Loucy (cell line): ENCODE measurements around the gene PPFIA4.

ENCODE experiments used
- H2AFZ ChIP-seq: fragments of 200-600 bp; sonication (generic); 2 replicates; pipeline ENCODE4 v1.6.0; 2016; ENCODE audit warnings: antibody characterized with exemption, mild to moderate bottlenecking, low read length, moderate library complexity
- H3F3A ChIP-seq: fragments of 200-600 bp; 2 replicates; pipeline ENCODE4 v1.6.0; 2016; ENCODE audit warnings: antibody characterized with exemption, low read depth, mild to moderate bottlenecking
- H3K27me3 ChIP-seq: fragments of 200-600 bp; sonication (generic); 2 replicates; pipeline ENCODE4 v1.6.1; 2014; ENCODE audit warnings: low read length, mild to moderate bottlenecking; ENCODE audit not compliant: insufficient read depth, poor library complexity, severe bottlenecking
- H3K36me3 ChIP-seq: fragments of 200-600 bp; sonication (generic); 2 replicates; pipeline ENCODE4 v1.6.1; 2016; ENCODE audit warnings: low read length; ENCODE audit not compliant: insufficient read depth
- H3K4me1 ChIP-seq: fragments of 200-600 bp; sonication (generic); 2 replicates; pipeline ENCODE4 v1.5.1; 2014; ENCODE audit warnings: low read length, mild to moderate bottlenecking; ENCODE audit not compliant: insufficient read depth, poor library complexity, severe bottlenecking
- H3K4me2 ChIP-seq: fragments of 200-600 bp; sonication (generic); 2 replicates; pipeline ENCODE4 v1.6.0; 2014; ENCODE audit warnings: antibody characterized with exemption, low read length, low read depth, mild to moderate bottlenecking; ENCODE audit not compliant: poor library complexity, severe bottlenecking
- H3K4me3 ChIP-seq: fragments of 200-600 bp; sonication (generic); 2 replicates; pipeline ENCODE4 v1.5.1; 2014; ENCODE audit warnings: low read length, mild to moderate bottlenecking, mixed read lengths; ENCODE audit not compliant: poor library complexity, severe bottlenecking
- H3K79me2 ChIP-seq: fragments of 200-600 bp; sonication (generic); 2 replicates; pipeline ENCODE4 v1.6.1; 2014; ENCODE audit warnings: low read length; ENCODE audit not compliant: insufficient read depth
- H3K9ac ChIP-seq: fragments of 200-600 bp; sonication (generic); 2 replicates; pipeline ENCODE4 v1.6.0; 2014; ENCODE audit warnings: mild to moderate bottlenecking, low read depth, low read length, moderate library complexity; ENCODE audit not compliant: poor library complexity, severe bottlenecking
- H3K9me2 ChIP-seq: fragments of 200-600 bp; sonication (generic); replicated peaks from 2 replicates; pipeline ENCODE4 v1.6.1; 2016; ENCODE audit warnings: low read depth, low read length, mixed read lengths
- H3K9me3 ChIP-seq: fragments of 200-600 bp; sonication (generic); 2 replicates; pipeline ENCODE4 v1.6.1; 2014; ENCODE audit warnings: mild to moderate bottlenecking, antibody characterized with exemption, low read length, low read depth; ENCODE audit not compliant: insufficient read depth
- H4K20me1 ChIP-seq: fragments of 200-600 bp; sonication (generic); 2 replicates; pipeline ENCODE4 v1.6.0; 2014; ENCODE audit warnings: antibody characterized with exemption, low read length, mild to moderate bottlenecking; ENCODE audit not compliant: insufficient read depth, poor library complexity, severe bottlenecking
- EZH2phosphoT487 ChIP-seq: fragments of 200-600 bp; IDR thresholded peaks from 2 replicates; pipeline ENCODE4 v1.6.1; 2018; ENCODE audit warnings: antibody characterized with exemption, mild to moderate bottlenecking, moderate library complexity, borderline replicate concordance
- TF ChIP-seq, protein P1 (sequence below): fragments of 200-600 bp; sonication (generic); conservative IDR thresholded peaks from 2 replicates; pipeline ENCODE4 v1.5.1; 2014; ENCODE audit warnings: mild to moderate bottlenecking, antibody characterized with exemption, low read length

PPFIA4 gene

DNA sequence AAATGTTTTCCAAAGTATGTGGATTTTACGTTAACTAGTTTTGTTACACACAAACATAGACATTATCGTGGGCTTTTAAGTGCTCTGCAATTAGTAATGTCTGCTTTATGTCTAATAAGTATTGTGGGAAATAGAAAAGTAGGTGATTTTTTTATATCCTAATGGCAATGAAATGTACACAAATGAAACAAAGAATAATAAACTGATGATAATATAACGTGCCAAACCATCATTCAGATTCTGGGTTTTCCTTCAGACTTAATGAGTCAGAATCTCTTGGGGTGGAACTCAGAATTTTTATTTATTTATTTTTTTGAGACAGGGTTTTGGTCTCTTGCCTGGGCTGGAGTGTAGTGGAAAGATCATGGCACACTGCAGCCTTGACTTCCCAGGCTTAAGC is 17.1 kb upstream of the PPFIA4 start:
- Histone ChIP-seq H3K9ac (peak overlapping the region; percentile 89), H3K27me3 (no peaks in the 10 kb centered on the region), H2AFZ (no peak overlapping the region), H4K20me1 (peaks cover 33% of the 10 kb centered on the region), H3K9me2 (no peaks in the 10 kb centered on the region), H3K4me3 (peak overlapping the region; percentile 85), H3K9me3 (no peaks in the 10 kb centered on the region), H3K4me2 (peak overlapping the region; percentile 94), H3K79me2 (peaks cover 68% of the 10 kb centered on the region), H3K36me3 (peaks cover 26% of the 10 kb centered on the region; the same call in 1 of the 2 replicates), H3F3A (no peaks in the 10 kb centered on the region; the same call in 1 of the 2 replicates), H3K4me1 (peaks cover 21% of the 10 kb centered on the region)
- TF ChIP-seq EZH2phosphoT487 = no peak
- TF ChIP-seq, protein P1, sequence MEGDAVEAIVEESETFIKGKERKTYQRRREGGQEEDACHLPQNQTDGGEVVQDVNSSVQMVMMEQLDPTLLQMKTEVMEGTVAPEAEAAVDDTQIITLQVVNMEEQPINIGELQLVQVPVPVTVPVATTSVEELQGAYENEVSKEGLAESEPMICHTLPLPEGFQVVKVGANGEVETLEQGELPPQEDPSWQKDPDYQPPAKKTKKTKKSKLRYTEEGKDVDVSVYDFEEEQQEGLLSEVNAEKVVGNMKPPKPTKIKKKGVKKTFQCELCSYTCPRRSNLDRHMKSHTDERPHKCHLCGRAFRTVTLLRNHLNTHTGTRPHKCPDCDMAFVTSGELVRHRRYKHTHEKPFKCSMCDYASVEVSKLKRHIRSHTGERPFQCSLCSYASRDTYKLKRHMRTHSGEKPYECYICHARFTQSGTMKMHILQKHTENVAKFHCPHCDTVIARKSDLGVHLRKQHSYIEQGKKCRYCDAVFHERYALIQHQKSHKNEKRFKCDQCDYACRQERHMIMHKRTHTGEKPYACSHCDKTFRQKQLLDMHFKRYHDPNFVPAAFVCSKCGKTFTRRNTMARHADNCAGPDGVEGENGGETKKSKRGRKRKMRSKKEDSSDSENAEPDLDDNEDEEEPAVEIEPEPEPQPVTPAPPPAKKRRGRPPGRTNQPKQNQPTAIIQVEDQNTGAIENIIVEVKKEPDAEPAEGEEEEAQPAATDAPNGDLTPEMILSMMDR = no peak

GRCh38 chr1:203011582-203011981 is 14.7 kb upstream of the PPFIA4 start:
- Histone ChIP-seq H3K4me3 (no peak overlapping the region), H3K36me3 (peaks cover 50% of the 10 kb centered on the region), H3K79me2 (peaks cover 73% of the 10 kb centered on the region), H3K4me2 (no peak overlapping the region), H3K4me1 (peaks cover 21% of the 10 kb centered on the region), H2AFZ (no peak overlapping the region), H3K27me3 (no peaks in the 10 kb centered on the region), H3F3A (no peaks in the 10 kb centered on the region), H3K9me2 (no peaks in the 10 kb centered on the region), H3K9me3 (no peaks in the 10 kb centered on the region), H3K9ac (no peak overlapping the region), H4K20me1 (peaks cover 33% of the 10 kb centered on the region)
- TF ChIP-seq, protein P1 = no peak
- no peak for TF ChIP-seq EZH2phosphoT487

GRCh38 chr1:203017061-203017460 is 9.2 kb upstream of the PPFIA4 start:
- Histone ChIP-seq H3F3A (no peaks in the 10 kb centered on the region), H3K9me3 (no peaks in the 10 kb centered on the region), H3K4me1 (no peaks in the 10 kb centered on the region), H3K9ac (no peak overlapping the region), H4K20me1 (peaks cover 12% of the 10 kb centered on the region), H3K4me2 (no peak overlapping the region), H3K4me3 (no peak overlapping the region), H2AFZ (no peak overlapping the region), H3K36me3 (peaks cover 92% of the 10 kb centered on the region), H3K79me2 (peaks cover 24% of the 10 kb centered on the region), H3K27me3 (no peaks in the 10 kb centered on the region), H3K9me2 (no peaks in the 10 kb centered on the region)
- TF ChIP-seq, protein P1 = no peak
- no peak for TF ChIP-seq EZH2phosphoT487
